HG02759 (cell line): ENCODE measurements around the gene NRM.
"Not testable (repeated sequence)": the region's sequence is repeated elsewhere in the genome, so short reads cannot be mapped to it uniquely, and the experiment has no call there.

Source experiments
- ATAC-seq: cut with Tn5 transposase; IDR thresholded peaks from one replicate; pipeline ENCODE4 v1.9.1; 2021; ENCODE audit warnings: mild to moderate bottlenecking, moderate library complexity; ENCODE audit not compliant: unreplicated experiment

The NRM gene

GRCh38 chr6:30721198-30722024 lies 30.6 kb upstream of the NRM start:
- ATAC-seq: peak; percentile 38

- ATAC-seq: no peak
These were observed 30.0 kb upstream of the NRM start for GRCh38 chr6:30720738-30721197.

GRCh38 chr6:30719791-30720737 lies 29.3 kb upstream of the NRM start, which contains the start of gene TUBB:
Gene TUBB (plus strand): TSS chr6:30720352. CDS start chr6:30720507, 155 bp downstream.
- peak; percentile 48 for ATAC-seq

GRCh38 chr6:30719356-30719755 lies 28.6 kb upstream of the NRM start:
- ATAC-seq: no peak

- not testable (repeated sequence) for ATAC-seq
These were observed 27.3 kb upstream of the NRM start for GRCh38 chr6:30717845-30718720.

- peak; percentile 71 for ATAC-seq
These were observed 26.5 kb upstream of the NRM start, which contains the start of gene MDC1 for GRCh38 chr6:30717129-30717844. Gene MDC1 (minus strand): TSS chr6:30717281. CDS start chr6:30715175, 2,106 bp downstream.

- no peak for ATAC-seq
These were observed 26.0 kb upstream of the NRM start for GRCh38 chr6:30716879-30717128.

- no peak for ATAC-seq
These were observed 23.5 kb upstream of the NRM start for GRCh38 chr6:30714263-30714662.

GRCh38 chr6:30712441-30712945 lies 21.7 kb upstream of the NRM start:
- ATAC-seq: no peak

GRCh38 chr6:30711758-30712380 lies 21.1 kb upstream of the NRM start:
- ATAC-seq: no peak

GRCh38 chr6:30709101-30709868 lies 18.5 kb upstream of the NRM start:
- no peak for ATAC-seq

- no peak for ATAC-seq
These were observed 16.6 kb upstream of the NRM start for GRCh38 chr6:30707281-30707850.

GRCh38 chr6:30705620-30706019 lies 14.8 kb upstream of the NRM start:
- no peak for ATAC-seq

- no peak for ATAC-seq
These were observed 13.0 kb upstream of the NRM start for GRCh38 chr6:30703821-30704220.

GRCh38 chr6:30703011-30703410 lies 12.2 kb upstream of the NRM start:
- ATAC-seq: no peak

- ATAC-seq: no peak
These were observed 9.6 kb upstream of the NRM start for GRCh38 chr6:30700340-30700739.

GRCh38 chr6:30696432-30696831 lies 5.6 kb upstream of the NRM start:
- ATAC-seq: no peak

GRCh38 chr6:30691208-30691847 lies 544 bp upstream of the NRM start:
- no peak for ATAC-seq
